ENCODE data around the gene CALM3.
"Not testable (repeated sequence)": the region's sequence is repeated elsewhere in the genome, so short reads cannot be mapped to it uniquely, and the experiment has no call there.

The CALM3 gene

GRCh38 chr19:46610851-46611770, 10.0 kb downstream of the CALM3 start:
- peak overlapping the region; percentile 35; the same call in 1 of the 2 replicates for H3K4me3 ChIP-seq (ENCODE audit: low read length)
- DNase-seq (ENCODE audit: low read depth, low spot score): peak; percentile 84

GRCh38 chr19:46611776-46612175, 10.6 kb downstream of the CALM3 start:
- DNase-seq (ENCODE audit: low read depth, low spot score): no peak
- H3K4me3 ChIP-seq (ENCODE audit: low read length): peak overlapping the region; percentile 35

- H3K4me3 ChIP-seq (ENCODE audit: low read length): no peak overlapping the region
- DNase-seq (ENCODE audit: low read depth, low spot score): no peak
Observed at GRCh38 chr19:46613525-46613924, 12.4 kb downstream of the CALM3 start.

GRCh38 chr19:46614114-46614722, 13.1 kb downstream of the CALM3 start:
- DNase-seq (ENCODE audit: low read depth, low spot score): peak; percentile 53
- H3K4me3 ChIP-seq (ENCODE audit: low read length): no peak overlapping the region

- no peak for DNase-seq (ENCODE audit: low read depth, low spot score)
- no peak overlapping the region for H3K4me3 ChIP-seq (ENCODE audit: low read length)
Observed at GRCh38 chr19:46615966-46616365, 14.8 kb downstream of the CALM3 start.

GRCh38 chr19:46616631-46617322, 15.6 kb downstream of the CALM3 start:
- DNase-seq (ENCODE audit: low read depth, low spot score): peak; percentile 50
- H3K4me3 ChIP-seq (ENCODE audit: low read length): no peak overlapping the region

- no peak for DNase-seq (ENCODE audit: low read depth, low spot score)
- H3K4me3 ChIP-seq (ENCODE audit: low read length): no peak overlapping the region
Observed at GRCh38 chr19:46617601-46618000, 16.5 kb downstream of the CALM3 start.

- DNase-seq (ENCODE audit: low read depth, low spot score): no peak
Observed at GRCh38 chr19:46618670-46619231, 17.6 kb downstream of the CALM3 start.

GRCh38 chr19:46620267-46620666, 19.1 kb downstream of the CALM3 start:
- DNase-seq (ENCODE audit: low read depth, low spot score): no peak
- no peak overlapping the region for H3K4me3 ChIP-seq (ENCODE audit: low read length)

More at GRCh38 chr19:46618670-46619231, 17.6 kb downstream of the CALM3 start:
- H3K4me3 ChIP-seq (ENCODE audit: low read length): no peak overlapping the region

- H3K4me3 ChIP-seq (ENCODE audit: low read length): no peak overlapping the region
Observed at GRCh38 chr19:46620716-46621115, 19.6 kb downstream of the CALM3 start.

GRCh38 chr19:46621191-46622117, 20.3 kb downstream of the CALM3 start:
- no peak for DNase-seq (ENCODE audit: low read depth, low spot score)
- no peak overlapping the region for H3K4me3 ChIP-seq (ENCODE audit: low read length)

More at GRCh38 chr19:46620716-46621115, 19.6 kb downstream of the CALM3 start:
- no peak for DNase-seq (ENCODE audit: low read depth, low spot score)

GRCh38 chr19:46622118-46622446, 21.0 kb downstream of the CALM3 start:
- H3K4me3 ChIP-seq (ENCODE audit: low read length): no peak overlapping the region
- DNase-seq (ENCODE audit: low read depth, low spot score): no peak

- H3K4me3 ChIP-seq (ENCODE audit: low read length): no peak overlapping the region
- no peak for DNase-seq (ENCODE audit: low read depth, low spot score)
Observed at GRCh38 chr19:46623915-46624502, 22.9 kb downstream of the CALM3 start.

GRCh38 chr19:46624958-46625661, 24.0 kb downstream of the CALM3 start, which contains the start of gene PTGIR:
Gene PTGIR, minus strand, starts transcription at chr19:46625089. Its CDS starts 864 bp downstream, at chr19:46624225.
- DNase-seq (ENCODE audit: low read depth, low spot score): no peak
- 0 out of 2 replicates have a peak within 1 kb of the TSS, but pooled peaks have one; percentile 3 for H3K4me3 ChIP-seq (ENCODE audit: low read length)

GRCh38 chr19:46625731-46626130, 24.6 kb downstream of the CALM3 start:
- DNase-seq (ENCODE audit: low read depth, low spot score): no peak
- no peak overlapping the region for H3K4me3 ChIP-seq (ENCODE audit: low read length)

GRCh38 chr19:46626446-46626845, 25.3 kb downstream of the CALM3 start:
- H3K4me3 ChIP-seq (ENCODE audit: low read length): no peak overlapping the region
- no peak for DNase-seq (ENCODE audit: low read depth, low spot score)

GRCh38 chr19:46628970-46629369, 27.8 kb downstream of the CALM3 start:
- DNase-seq (ENCODE audit: low read depth, low spot score); H3K4me3 ChIP-seq (ENCODE audit: low read length): not testable (repeated sequence)
